ENCODE measurements around the gene HS6ST3.

HS6ST3 gene

GRCh38 chr13:96417939-96418685 is 328.2 kb downstream of the HS6ST3 start:
- Histone ChIP-seq H3K27me3 (ENCODE audit: low read depth) (no peaks in the 10 kb centered on the region), H3K36me3 (replicated peaks) (no peaks in the 10 kb centered on the region), H3K4me1 (peaks cover 31% of the 10 kb centered on the region), H3K9me3 (no peaks in the 10 kb centered on the region), H3K4me3 (no peak overlapping the region)
- in situ Hi-C loops (cut with MboI; ENCODE audit: low sequenced_read_pairs): no loop called here
- DNase-seq (ENCODE audit: low spot score in 2 of 2): no peak

- no peaks in the 10 kb centered on the region for H3K9me3 ChIP-seq
- no peaks in the 10 kb centered on the region for H3K27me3 ChIP-seq (ENCODE audit: low read depth)
- H3K36me3 ChIP-seq (replicated peaks): no peaks in the 10 kb centered on the region
- peaks cover 12% of the 10 kb centered on the region for H3K4me1 ChIP-seq
- DNase-seq (ENCODE audit: low spot score in 2 of 2): no peak
- in situ Hi-C loops (cut with MboI; ENCODE audit: low sequenced_read_pairs): no loop called here
- no peak overlapping the region for H3K4me3 ChIP-seq
Measured at GRCh38 chr13:96421314-96421713, 331.4 kb downstream of the HS6ST3 start.

GRCh38 chr13:96422002-96422401 is 332.1 kb downstream of the HS6ST3 start:
- no peak for DNase-seq (ENCODE audit: low spot score in 2 of 2)
- in situ Hi-C loops (cut with MboI; ENCODE audit: low sequenced_read_pairs): no loop called here
- no peaks in the 10 kb centered on the region for H3K9me3 ChIP-seq
- no peaks in the 10 kb centered on the region for H3K36me3 ChIP-seq (replicated peaks)
- H3K4me1 ChIP-seq: peaks cover 12% of the 10 kb centered on the region
- H3K27me3 ChIP-seq (ENCODE audit: low read depth): no peaks in the 10 kb centered on the region
- H3K4me3 ChIP-seq: no peak overlapping the region

GRCh38 chr13:96426167-96426566 is 336.3 kb downstream of the HS6ST3 start:
- no peaks in the 10 kb centered on the region for H3K36me3 ChIP-seq (replicated peaks)
- no peaks in the 10 kb centered on the region for H3K27me3 ChIP-seq (ENCODE audit: low read depth)
- H3K9me3 ChIP-seq: no peaks in the 10 kb centered on the region
- DNase-seq (ENCODE audit: low spot score in 2 of 2): no peak
- in situ Hi-C loops (cut with MboI; ENCODE audit: low sequenced_read_pairs): no loop called here
- H3K4me3 ChIP-seq: no peak overlapping the region
- H3K4me1 ChIP-seq: no peaks in the 10 kb centered on the region

- H3K36me3 ChIP-seq (replicated peaks): no peaks in the 10 kb centered on the region
- H3K4me1 ChIP-seq: no peaks in the 10 kb centered on the region
- no peak for DNase-seq (ENCODE audit: low spot score in 2 of 2)
- no peaks in the 10 kb centered on the region for H3K27me3 ChIP-seq (ENCODE audit: low read depth)
- H3K9me3 ChIP-seq: no peaks in the 10 kb centered on the region
- in situ Hi-C loops (cut with MboI; ENCODE audit: low sequenced_read_pairs): no loop called here
- no peak overlapping the region for H3K4me3 ChIP-seq
Measured at GRCh38 chr13:96428911-96429310, 339.0 kb downstream of the HS6ST3 start.

- no peak for DNase-seq (ENCODE audit: low spot score in 2 of 2)
- Histone ChIP-seq H3K27me3 (ENCODE audit: low read depth) (no peaks in the 10 kb centered on the region), H3K9me3 (no peaks in the 10 kb centered on the region), H3K4me1 (no peaks in the 10 kb centered on the region), H3K4me3 (no peak overlapping the region), H3K36me3 (replicated peaks) (no peaks in the 10 kb centered on the region)
- in situ Hi-C loops (cut with MboI; ENCODE audit: low sequenced_read_pairs): no loop called here
Measured at GRCh38 chr13:96431044-96431581, 341.2 kb downstream of the HS6ST3 start.

GRCh38 chr13:96444676-96445075 is 354.8 kb downstream of the HS6ST3 start:
- Histone ChIP-seq H3K27me3 (ENCODE audit: low read depth) (no peaks in the 10 kb centered on the region), H3K4me1 (no peaks in the 10 kb centered on the region), H3K9me3 (no peaks in the 10 kb centered on the region), H3K36me3 (replicated peaks) (no peaks in the 10 kb centered on the region), H3K4me3 (no peak overlapping the region)
- no peak for DNase-seq (ENCODE audit: low spot score in 2 of 2)
- in situ Hi-C loops (cut with MboI; ENCODE audit: low sequenced_read_pairs): no loop called here

GRCh38 chr13:96449920-96450319 is 360.0 kb downstream of the HS6ST3 start:
- H3K36me3 ChIP-seq (replicated peaks): no peaks in the 10 kb centered on the region
- in situ Hi-C loops (cut with MboI; ENCODE audit: low sequenced_read_pairs): no loop called here
- no peak overlapping the region for H3K4me3 ChIP-seq

GRCh38 chr13:96450326-96451020 is 360.6 kb downstream of the HS6ST3 start:
- H3K9me3 ChIP-seq: no peaks in the 10 kb centered on the region
- no peak for DNase-seq (ENCODE audit: low spot score in 2 of 2)
- no peaks in the 10 kb centered on the region for H3K27me3 ChIP-seq (ENCODE audit: low read depth)
- peaks cover 12% of the 10 kb centered on the region for H3K4me1 ChIP-seq
- no peaks in the 10 kb centered on the region for H3K36me3 ChIP-seq (replicated peaks)
- no peak overlapping the region for H3K4me3 ChIP-seq
- in situ Hi-C loops (cut with MboI; ENCODE audit: low sequenced_read_pairs): no loop called here

More at GRCh38 chr13:96449920-96450319, 360.0 kb downstream of the HS6ST3 start:
- Histone ChIP-seq H3K9me3 (no peaks in the 10 kb centered on the region), H3K4me1 (peaks cover 8% of the 10 kb centered on the region), H3K27me3 (ENCODE audit: low read depth) (no peaks in the 10 kb centered on the region)
- no peak for DNase-seq (ENCODE audit: low spot score in 2 of 2)

GRCh38 chr13:96454466-96454865 is 364.6 kb downstream of the HS6ST3 start:
- peak in 1 of 2 experiments; percentile 72 for DNase-seq (ENCODE audit: low spot score in 2 of 2)
- in situ Hi-C loops (cut with MboI; ENCODE audit: low sequenced_read_pairs): no loop called here
- no peaks in the 10 kb centered on the region for H3K36me3 ChIP-seq (replicated peaks)
- no peaks in the 10 kb centered on the region for H3K9me3 ChIP-seq
- H3K4me1 ChIP-seq: peaks cover 14% of the 10 kb centered on the region
- H3K4me3 ChIP-seq: no peak overlapping the region
- no peaks in the 10 kb centered on the region for H3K27me3 ChIP-seq (ENCODE audit: low read depth)

GRCh38 chr13:96460609-96461008 is 370.7 kb downstream of the HS6ST3 start:
- Histone ChIP-seq H3K9me3 (no peaks in the 10 kb centered on the region), H3K4me1 (peaks cover 4% of the 10 kb centered on the region), H3K27me3 (ENCODE audit: low read depth) (no peaks in the 10 kb centered on the region), H3K36me3 (replicated peaks) (no peaks in the 10 kb centered on the region), H3K4me3 (no peak overlapping the region)
- in situ Hi-C loops (cut with MboI; ENCODE audit: low sequenced_read_pairs): no loop called here
- DNase-seq (ENCODE audit: low spot score in 2 of 2): peak; percentile 31 to 51

- no peak for DNase-seq (ENCODE audit: low spot score in 2 of 2)
- in situ Hi-C loops (cut with MboI; ENCODE audit: low sequenced_read_pairs): no loop called here
- no peaks in the 10 kb centered on the region for H3K9me3 ChIP-seq
- H3K4me3 ChIP-seq: no peak overlapping the region
- no peaks in the 10 kb centered on the region for H3K36me3 ChIP-seq (replicated peaks)
- H3K27me3 ChIP-seq (ENCODE audit: low read depth): no peaks in the 10 kb centered on the region
- H3K4me1 ChIP-seq: peaks cover 9% of the 10 kb centered on the region
Measured at GRCh38 chr13:96473526-96474180, 383.7 kb downstream of the HS6ST3 start.

- no peak overlapping the region for H3K4me3 ChIP-seq
- H3K4me1 ChIP-seq: peaks cover 3% of the 10 kb centered on the region
- DNase-seq (ENCODE audit: low spot score in 2 of 2): no peak
- H3K9me3 ChIP-seq: no peaks in the 10 kb centered on the region
- no peaks in the 10 kb centered on the region for H3K27me3 ChIP-seq (ENCODE audit: low read depth)
- H3K36me3 ChIP-seq (replicated peaks): no peaks in the 10 kb centered on the region
- in situ Hi-C loops (cut with MboI; ENCODE audit: low sequenced_read_pairs): no loop called here
Measured at GRCh38 chr13:96474181-96474557, 384.3 kb downstream of the HS6ST3 start.

GRCh38 chr13:96475103-96475502 is 385.2 kb downstream of the HS6ST3 start:
- Histone ChIP-seq H3K9me3 (no peaks in the 10 kb centered on the region), H3K4me1 (no peaks in the 10 kb centered on the region), H3K27me3 (ENCODE audit: low read depth) (no peaks in the 10 kb centered on the region), H3K36me3 (replicated peaks) (no peaks in the 10 kb centered on the region), H3K4me3 (no peak overlapping the region)
- in situ Hi-C loops (cut with MboI; ENCODE audit: low sequenced_read_pairs): no loop called here
- DNase-seq (ENCODE audit: low spot score in 2 of 2): no peak

Measured in HAP-1 (cell line).